Hepatic stellate cell (primary cell): ENCODE data around the gene PFKFB2.

Source experiments
- DNase-seq: peaks from one replicate; pipeline ENCODE4 v3.0.0; 2011; ENCODE audit warnings: low spot score

Gene PFKFB2

DNA sequence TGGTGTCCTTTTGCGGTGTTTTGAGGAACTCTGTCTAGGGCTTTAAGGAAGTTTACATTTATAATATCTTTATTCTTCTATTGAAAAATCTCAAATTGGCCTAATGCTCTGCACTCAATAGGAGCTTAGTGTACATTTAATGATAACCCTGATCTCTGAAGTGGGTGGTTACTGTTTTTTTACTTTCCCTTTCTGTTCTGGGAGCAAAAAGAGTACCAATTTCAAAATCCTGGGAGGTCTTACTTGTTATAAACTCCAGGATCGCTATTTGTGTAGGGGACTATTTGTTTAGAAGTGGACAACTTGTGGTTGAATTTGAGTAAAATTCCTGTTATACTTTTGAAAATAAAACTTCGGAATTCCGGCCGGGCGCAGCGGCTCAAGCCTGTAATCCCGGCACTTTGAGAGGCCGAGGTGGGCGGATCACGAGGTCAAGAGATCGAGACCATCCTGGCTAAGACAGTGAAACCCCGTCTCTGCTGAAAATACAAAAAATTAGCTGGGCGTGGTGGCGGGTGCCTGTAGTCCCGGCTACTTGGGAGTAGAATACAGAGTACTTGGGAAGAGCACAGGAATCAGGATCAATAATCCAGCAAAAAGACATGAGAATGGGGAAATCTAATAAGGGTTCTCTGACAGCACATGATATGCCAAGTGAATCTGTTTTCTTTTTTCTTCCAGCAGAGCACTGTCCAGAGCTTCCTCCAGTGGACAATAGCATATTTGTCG is 36.7 kb downstream of the PFKFB2 start:
- DNase-seq: no peak

DNA sequence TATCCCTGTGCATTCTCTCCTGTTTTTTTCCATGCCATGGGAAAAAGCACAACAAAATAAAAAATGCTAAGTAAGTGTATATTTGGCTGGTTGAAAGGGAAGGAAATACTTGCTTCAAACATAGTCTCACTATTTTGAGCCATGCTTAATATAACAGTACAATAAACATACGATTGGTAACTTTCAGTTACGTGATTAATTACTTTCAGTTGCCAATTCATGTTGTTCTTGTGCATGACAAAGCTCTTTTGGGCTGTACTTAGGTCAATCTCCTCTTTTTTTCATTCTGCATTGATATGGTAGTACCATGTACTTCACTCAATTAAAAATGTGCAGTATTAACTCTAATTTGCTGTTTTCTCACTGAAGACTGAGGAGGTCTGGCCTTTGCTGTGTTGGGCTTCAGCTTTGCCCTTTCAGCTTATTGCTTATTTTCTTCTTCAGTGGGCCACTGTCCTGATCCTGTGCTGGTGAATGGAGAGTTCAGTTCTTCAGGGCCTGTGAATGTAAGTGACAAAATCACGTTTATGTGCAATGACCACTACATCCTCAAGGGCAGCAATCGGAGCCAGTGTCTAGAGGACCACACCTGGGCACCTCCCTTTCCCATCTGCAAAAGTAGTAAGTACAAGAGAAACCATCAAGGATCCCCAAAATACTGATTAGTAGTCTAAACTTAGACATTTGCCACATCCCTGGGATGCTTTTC is 38.3 kb downstream of the PFKFB2 start:
- DNase-seq: no peak

DNA sequence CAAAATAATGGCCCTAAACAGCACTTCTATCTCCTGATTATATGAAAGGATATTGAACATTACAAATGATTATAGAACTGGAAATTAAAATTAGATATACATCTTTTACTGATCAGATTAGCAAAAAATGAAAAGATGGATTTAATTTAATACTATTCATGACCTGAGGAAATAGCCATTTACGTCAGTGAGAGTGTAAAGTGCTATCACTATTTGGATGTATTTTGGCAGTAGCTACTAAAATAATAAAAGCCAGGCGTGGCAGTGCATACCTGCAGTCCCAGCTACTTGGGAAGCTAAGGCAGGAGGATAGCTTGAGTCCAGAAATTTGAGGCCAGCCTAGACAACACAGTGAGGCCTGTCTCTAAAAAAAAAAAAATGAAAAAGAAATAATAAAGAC is 40.9 kb downstream of the PFKFB2 start:
- DNase-seq: no peak

DNA sequence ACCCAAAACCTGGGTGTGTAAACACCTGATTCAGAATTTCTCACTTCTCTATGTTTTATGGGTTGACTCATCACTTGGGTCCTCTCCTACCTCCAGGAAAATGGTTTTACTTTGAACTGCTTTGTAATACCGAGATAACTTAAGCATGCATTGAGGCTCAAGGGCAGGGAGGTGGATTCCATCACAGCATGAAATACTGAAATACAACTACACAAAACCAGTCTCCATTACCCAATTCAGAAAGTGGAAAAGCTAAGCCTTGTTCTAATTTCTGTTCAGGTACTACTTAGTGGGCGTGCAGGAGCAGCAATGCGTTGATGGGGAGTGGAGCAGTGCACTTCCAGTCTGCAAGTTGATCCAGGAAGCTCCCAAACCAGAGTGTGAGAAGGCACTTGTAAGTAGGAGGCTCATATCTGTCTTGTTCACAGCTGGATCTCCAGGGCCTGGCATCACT is 44.8 kb downstream of the PFKFB2 start:
- no peak for DNase-seq

DNA sequence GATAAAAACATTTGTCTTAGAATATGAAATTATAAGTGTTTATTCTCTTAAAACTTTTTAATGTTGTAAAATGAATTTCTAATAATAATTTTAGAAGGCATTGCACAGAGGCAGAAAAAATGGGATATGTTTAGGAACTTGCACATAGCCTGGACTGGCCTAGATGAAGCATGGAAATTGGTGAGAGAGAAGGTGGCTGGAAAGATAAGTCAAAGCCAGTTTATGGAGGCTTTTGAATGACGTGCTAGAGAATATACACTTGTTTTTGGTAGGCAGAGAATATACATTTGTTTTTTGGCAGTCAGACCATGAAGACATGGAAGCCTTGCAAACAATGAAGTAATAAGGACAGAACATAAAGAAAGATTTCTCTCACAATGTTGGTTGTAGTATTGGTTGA is 48.6 kb downstream of the PFKFB2 start:
- DNase-seq: no peak

DNA sequence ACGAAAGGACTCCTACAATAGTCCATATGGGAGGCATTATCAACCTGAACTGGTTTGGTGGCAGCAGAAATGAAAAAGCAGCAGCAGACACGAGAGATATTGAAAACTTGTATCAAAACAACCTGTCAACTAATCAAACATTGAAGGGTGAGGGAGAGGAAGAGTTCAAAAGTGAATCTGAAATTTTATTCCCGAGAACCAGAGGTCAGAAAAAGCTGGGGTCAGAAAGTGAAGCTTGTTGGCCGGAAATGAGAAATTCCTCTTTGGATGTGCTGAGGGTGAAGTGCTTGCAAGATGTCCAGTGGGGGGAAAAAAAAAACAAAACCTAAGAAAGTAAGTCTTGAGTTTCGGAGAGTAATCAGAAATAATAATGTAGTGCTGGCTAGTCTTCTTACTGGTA is 49.1 kb downstream of the PFKFB2 start:
- DNase-seq: no peak

DNA sequence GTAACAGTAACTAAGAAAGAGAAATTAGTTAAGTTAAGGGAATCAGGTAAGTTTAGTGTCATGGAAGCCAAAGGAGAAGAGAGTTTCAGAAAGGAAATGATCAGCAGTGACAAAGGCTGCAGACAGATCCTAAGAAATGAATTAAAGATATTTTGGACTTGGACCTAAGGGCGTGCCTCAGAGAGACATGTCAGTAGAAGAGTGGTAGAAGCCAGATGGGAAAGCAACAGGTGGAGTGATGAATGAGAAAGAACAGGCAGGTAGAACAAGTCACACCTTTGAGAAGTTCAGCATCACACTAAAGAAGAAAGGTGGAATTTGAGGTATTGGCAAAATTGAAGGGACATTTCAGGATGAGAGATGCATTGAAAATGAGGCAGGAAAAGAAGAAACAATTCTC is 49.6 kb downstream of the PFKFB2 start:
- no peak for DNase-seq

DNA sequence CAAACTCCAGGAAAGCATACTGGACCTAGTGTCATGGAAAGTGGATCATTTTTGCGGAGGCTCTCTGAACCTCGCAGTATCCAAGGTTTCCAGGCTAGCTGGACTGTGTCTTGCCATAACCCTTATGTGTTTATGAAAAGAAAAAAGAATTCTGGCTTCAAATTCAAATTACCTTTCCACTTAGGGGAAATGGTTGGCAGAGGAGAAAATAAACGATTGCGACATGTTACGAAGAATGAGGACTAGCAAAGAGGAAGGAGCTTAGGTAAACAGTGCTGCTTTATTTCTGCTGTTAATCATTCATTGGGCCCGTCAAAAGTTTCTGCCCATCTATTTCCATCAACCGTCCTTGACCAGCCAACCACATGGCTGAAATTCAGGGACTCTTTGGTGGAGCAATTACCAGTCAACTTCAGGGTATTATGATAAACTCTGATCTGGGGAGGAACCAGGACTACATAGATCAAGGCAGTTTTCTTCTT is 50.9 kb downstream of the PFKFB2 start, which contains the start of gene C4BPA:
Gene C4BPA, plus strand, starts transcription at position 342 of the 482 bp plus-strand sequence. CDS start 8,793 bp downstream, outside the sequence.
- DNase-seq: no peak

DNA sequence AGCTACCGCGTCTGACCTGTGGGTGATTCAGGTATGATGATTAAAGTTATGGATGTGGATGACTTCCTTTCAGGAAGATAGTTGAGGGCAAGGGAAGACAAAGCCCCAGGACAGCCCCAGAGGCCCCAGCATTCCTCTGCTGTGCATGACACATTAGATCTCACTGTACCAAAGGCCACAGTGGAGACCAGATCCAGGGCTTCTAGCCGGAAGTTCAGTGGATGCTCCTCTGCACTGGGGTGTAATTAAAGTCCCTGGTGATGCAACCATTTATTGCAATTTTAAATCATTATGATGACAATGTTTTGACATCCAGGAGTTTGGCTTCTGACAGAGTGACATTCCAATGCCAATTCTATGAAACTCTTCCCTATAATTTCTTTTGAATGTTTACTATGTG is 55.9 kb downstream of the PFKFB2 start:
- no peak for DNase-seq

DNA sequence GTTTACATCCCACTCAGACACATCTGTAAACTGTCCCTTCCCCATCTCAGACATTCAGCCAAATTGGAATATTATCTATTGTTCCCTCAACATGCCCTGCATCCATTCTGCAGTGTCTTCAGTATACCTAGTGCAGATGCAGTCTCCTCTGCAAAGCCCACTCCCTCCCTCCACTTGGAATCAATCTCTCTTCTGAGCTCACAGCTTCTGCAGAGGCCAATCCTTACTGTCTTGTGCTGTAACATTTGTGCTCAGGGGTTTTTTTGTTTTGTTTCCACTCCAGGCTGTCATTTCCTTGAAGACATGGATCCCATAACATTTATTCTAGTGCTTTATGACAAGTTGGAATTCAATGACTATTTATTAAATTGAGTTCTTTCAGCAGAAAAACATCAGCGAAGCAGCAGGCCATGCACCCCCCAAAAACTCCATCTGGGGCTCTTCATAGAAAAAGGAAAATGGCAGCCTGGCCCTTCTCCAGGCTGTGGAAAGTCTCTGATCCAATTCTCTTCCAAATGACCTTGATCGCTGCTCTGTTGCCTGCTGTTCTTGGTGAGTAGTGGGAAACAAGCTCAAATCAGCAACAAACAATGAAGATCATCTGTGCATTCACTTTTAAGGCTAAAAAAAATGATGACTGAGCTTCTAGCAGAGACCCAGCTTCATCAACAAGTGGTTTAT is 59.7 kb downstream of the PFKFB2 start:
- DNase-seq: no peak

DNA sequence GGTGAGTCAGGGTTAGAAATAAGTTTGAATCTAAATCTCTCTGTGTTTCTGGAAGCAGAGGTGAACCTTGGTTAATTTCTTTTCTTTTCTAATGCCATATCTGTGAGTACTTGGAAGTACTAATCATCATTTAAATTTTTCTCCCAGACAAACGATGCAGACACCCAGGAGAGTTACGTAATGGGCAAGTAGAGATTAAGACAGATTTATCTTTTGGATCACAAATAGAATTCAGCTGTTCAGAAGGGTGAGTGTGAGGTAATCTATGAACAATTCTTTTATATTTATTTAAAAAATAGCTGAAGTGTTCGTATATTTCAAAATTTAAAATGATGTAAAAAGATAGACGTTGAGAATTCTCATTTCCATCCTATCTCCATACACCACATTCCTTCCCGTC is 62.2 kb downstream of the PFKFB2 start:
- DNase-seq: no peak

DNA sequence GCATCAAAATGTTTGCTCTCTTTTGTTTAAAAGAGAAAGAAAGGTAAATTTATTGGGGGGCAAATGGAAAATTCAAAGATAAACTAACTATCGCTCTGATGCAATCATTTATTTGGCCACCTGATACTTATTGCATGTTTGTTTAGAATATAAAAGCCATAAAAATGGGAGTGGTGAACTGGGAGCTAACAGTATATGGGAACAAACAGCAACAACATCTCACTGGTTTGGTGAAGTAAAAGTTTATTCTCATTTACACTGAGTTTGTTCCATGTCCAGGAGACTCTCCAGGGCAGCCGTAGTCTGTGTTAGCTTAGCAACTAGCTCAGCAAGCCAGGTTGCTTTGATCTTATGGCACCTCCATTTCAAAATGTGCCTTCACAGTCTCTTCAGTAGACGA is 71.3 kb downstream of the PFKFB2 start:
- DNase-seq: no peak

DNA sequence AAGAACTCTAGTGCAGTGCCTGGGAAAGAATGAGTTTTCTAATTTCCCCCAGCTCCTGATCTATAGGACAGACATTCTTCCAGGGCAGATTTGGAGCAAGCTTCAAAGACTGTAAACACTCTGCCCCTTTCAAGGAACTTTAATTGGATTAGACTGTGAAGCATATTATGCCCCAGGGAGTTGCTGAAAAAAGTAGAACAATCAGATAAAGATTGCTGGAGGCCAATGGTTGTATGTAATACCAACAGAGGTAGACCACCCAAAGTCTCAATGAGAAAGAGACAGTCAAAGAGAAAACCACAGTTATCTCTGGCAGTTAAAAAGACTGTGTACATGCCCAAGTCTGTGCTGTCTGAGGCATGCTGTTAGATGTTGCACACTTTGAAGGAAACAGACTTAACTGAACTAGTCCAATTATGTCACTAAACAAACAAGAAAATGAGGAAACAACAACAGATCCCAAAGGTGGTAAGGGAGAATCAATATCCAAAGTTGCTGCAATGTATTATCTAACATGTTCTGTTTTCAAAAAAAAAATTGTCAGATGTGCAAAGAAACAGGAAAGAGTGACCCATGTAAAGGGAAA is 75.4 kb downstream of the PFKFB2 start:
- no peak for DNase-seq

DNA sequence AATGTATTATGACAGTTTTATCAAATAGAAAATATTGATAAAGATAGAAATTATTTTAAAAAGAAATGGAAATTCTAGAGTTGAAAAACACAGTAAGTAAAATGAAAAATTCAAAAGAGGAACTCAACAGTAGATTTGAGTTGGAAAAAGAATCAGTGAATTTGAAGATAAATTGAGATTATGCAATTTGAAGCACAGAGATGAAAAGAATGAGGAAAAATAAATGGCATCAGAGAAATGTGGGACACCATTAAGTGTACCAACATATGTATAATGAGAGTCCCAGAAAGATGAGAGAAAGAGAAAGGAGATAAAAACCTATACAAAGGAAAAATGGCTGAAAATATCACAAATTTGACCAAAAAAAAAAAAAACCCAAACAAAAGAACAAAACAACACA is 76.0 kb downstream of the PFKFB2 start:
- no peak for DNase-seq
